B cell (primary cell): ENCODE data around the gene C18orf63. TPM values are rescaled to one million over a fixed set of nuclear protein-coding genes. Genes with fewer than 3 reads are reported as not detected.
A peak's percentile ranks its signal among the peaks of the same experiment; 100 is the strongest.

Experiments
- ATAC-seq: fragments of 200-7000 bp; cut with Tn5 transposase; one replicate; pipeline ENCODE4 v1.10.0; 2021; ENCODE audit warnings: low read depth, mild to moderate bottlenecking, moderate number of reproducible peaks, moderate library complexity
- CTCF ChIA-PET: fragments of 350-600 bp; sonication (Branson Sonifier 250); formaldehyde crosslinking; loops from one replicate; lab custom pipeline; 2021; ENCODE audit warnings: antibody characterized with exemption, inconsistent platforms; lab: Charles Lee
- POLR2A ChIA-PET: fragments of 350-600 bp; sonication (Branson Sonifier 250); formaldehyde crosslinking; loops from one replicate; lab custom pipeline; 2021; ENCODE audit warnings: antibody characterized with exemption; lab: Charles Lee
- DNase-seq: peaks from one replicate; pipeline ENCODE4 v3.0.0; 2013
- H2AFZ ChIP-seq: 2 replicates; pipeline ENCODE4 v1.6.1; 2012; ENCODE audit warnings: mild to moderate bottlenecking, low read depth, low read length; ENCODE audit not compliant: insufficient read depth, poor library complexity, severe bottlenecking
- H3K27ac ChIP-seq, 2 donors: 1 replicate in 1 of 2; 2 replicates in 1 of 2; pipeline ENCODE4 v1.5.1; 2012 to 2013; ENCODE audit warnings: low read length in 2 of 2, mild to moderate bottlenecking in 2 of 2, moderate library complexity in 1 of 2
- H3K27me3 ChIP-seq, 4 experiments: fragments of 200-600 bp in 1 of 4; sonication (generic) in 1 of 4; replicated peaks in 1 of 4; 1 replicate in 2 of 4; 2 replicates in 2 of 4; pipeline versions ENCODE4 v1.6.1 to v1.7.0; 2013 to 2016; ENCODE audit warnings: low read length in 3 of 4, mild to moderate bottlenecking in 2 of 4, mixed read lengths in 1 of 4, moderate library complexity in 1 of 4; ENCODE audit not compliant: insufficient read depth in 4 of 4, control insufficient read depth in 3 of 4; ENCODE audit errors: control extremely low read depth in 1 of 4
- H3K36me3 ChIP-seq, 2 experiments: replicated peaks in 1 of 2; 1 replicate in 1 of 2; 2 replicates in 1 of 2; pipeline versions ENCODE4 v1.6.1 to v1.7.1; 2013; ENCODE audit warnings: low read length in 1 of 2; ENCODE audit not compliant: insufficient read depth in 2 of 2, control insufficient read depth in 1 of 2; ENCODE audit errors: control extremely low read depth in 1 of 2, extremely low read depth in 1 of 2
- H3K4me1 ChIP-seq, 2 donors: fragments of 200-600 bp in 1 of 2; sonication (generic) in 1 of 2; 1 replicate in 1 of 2; 2 replicates in 1 of 2; pipeline versions ENCODE4 v1.5.1 to v1.6.1; 2013 to 2017; ENCODE audit warnings: low read length in 2 of 2; ENCODE audit not compliant: control insufficient read depth in 2 of 2, insufficient read depth in 2 of 2
- H3K4me2 ChIP-seq: replicated peaks from 2 replicates; pipeline ENCODE3; 2012; ENCODE audit warnings: mild to moderate bottlenecking, low read depth, low read length; ENCODE audit not compliant: poor library complexity, severe bottlenecking
- H3K4me3 ChIP-seq, 5 experiments: fragments of 200-600 bp in 1 of 5; sonication (generic) in 1 of 5; 1 replicate in 3 of 5; 2 replicates in 2 of 5; pipeline versions ENCODE4 v1.5.1 to v1.7.0; 2011 to 2016; ENCODE audit warnings: low read length in 4 of 5, mild to moderate bottlenecking in 4 of 5, low read depth in 2 of 5, control low read depth in 1 of 5, moderate library complexity in 1 of 5; ENCODE audit not compliant: insufficient read depth in 1 of 5; ENCODE audit errors: control extremely low read depth in 1 of 5, extremely low read depth in 1 of 5
- H3K79me2 ChIP-seq: fragments of 200-600 bp; sonication (generic); one replicate; pipeline ENCODE4 v1.6.0; 2016; ENCODE audit warnings: low read length; ENCODE audit not compliant: control insufficient read depth, insufficient read depth
- H3K9ac ChIP-seq: fragments of 200-600 bp; sonication (generic); 2 replicates; pipeline ENCODE4 v1.6.1; 2017; ENCODE audit warnings: mild to moderate bottlenecking, low read length, moderate library complexity
- H3K9me3 ChIP-seq, 3 donors: one replicate each; pipeline versions ENCODE4 v1.6.1 to v1.7.1; 2013; ENCODE audit warnings: low read length in 2 of 3; ENCODE audit not compliant: control insufficient read depth in 2 of 3, insufficient read depth in 1 of 3; ENCODE audit errors: control extremely low read depth in 1 of 3
- H4K20me1 ChIP-seq: 2 replicates; pipeline ENCODE4 v1.6.0; 2012; ENCODE audit warnings: mild to moderate bottlenecking, low read length; ENCODE audit not compliant: insufficient read depth, control insufficient read depth, poor library complexity, severe bottlenecking
- H3K27ac Mint-ChIP-seq: one replicate; pipeline ENCODE4 v1.8.0; 2021; ENCODE audit warnings: mixed read lengths
- H3K27me3 Mint-ChIP-seq: one replicate; pipeline ENCODE4 v1.8.0; 2021; ENCODE audit warnings: mixed read lengths
- H3K4me1 Mint-ChIP-seq: one replicate; pipeline ENCODE4 v1.8.0; 2021; ENCODE audit warnings: mixed read lengths
- H3K4me3 Mint-ChIP-seq: one replicate; pipeline ENCODE4 v1.8.0; 2021; ENCODE audit warnings: mixed read lengths
- H3K9me3 Mint-ChIP-seq: one replicate; pipeline ENCODE4 v1.8.0; 2022; ENCODE audit warnings: mixed read lengths; ENCODE audit not compliant: insufficient read depth
- CTCF ChIP-seq: fragments of 200-600 bp; IDR thresholded peaks from one replicate; pipeline ENCODE4 v1.8.0; 2022; ENCODE audit warnings: antibody characterized with exemption, mild to moderate bottlenecking
- EZH2 ChIP-seq: IDR thresholded peaks from 2 replicates; pipeline ENCODE4 v1.6.1; 2012; ENCODE audit warnings: borderline replicate concordance, low read depth, mild to moderate bottlenecking, moderate library complexity, low read length; ENCODE audit not compliant: insufficient read depth, poor library complexity, severe bottlenecking
- WGBS: methylation state at CpG from one replicate; pipeline ENCODE4 v1.1.5; 2013; ENCODE audit warnings: missing lambda C conversion rate; ENCODE audit not compliant: insufficient coverage; 5-methylcytosine and 5-hydroxymethylcytosine counted together
- intact Hi-C: fragments of 100-400 bp; cut with micrococcal nuclease; formaldehyde crosslinking; loops from one replicate; pipeline ENCODE4 v1.10.0; 2022
- polyA plus RNA-seq: library from polyadenylated mRNA; depleted of rRNA; stranded (reverse); fragments of >200 nt; gene quantifications from 2 replicates; pipeline ENCODE4 v1.2.3, GENCODE V29; 2012
- total RNA-seq, 2 donors: library from RNA; stranded (reverse); fragments of 120-200 nt in 1 of 2; gene quantifications; 1 replicate in 1 of 2; 2 replicates in 1 of 2; pipeline versions ENCODE4 v1.2.3 to v1.2.4, GENCODE V29; 2013 to 2022

The C18orf63 gene
- total and polyA plus RNA-seq, 2 donors (not counting 1 experiment from before 2014, with no cell fraction given): not detected

- POLR2A ChIA-PET: no interaction called here
- peaks cover 51% of the 10 kb centered on the region for H3K4me1 Mint-ChIP-seq
- Histone ChIP-seq H3K27me3 (no peaks in the 10 kb centered on the region), H3K36me3 (peaks cover 0 to 3% of the 10 kb centered on the region in 2 experiments), H3K4me3 (no peak overlapping the region), H3K4me1 (peaks cover 5 to 21% of the 10 kb centered on the region in 2 donors), H3K9me3 (no peaks in the 10 kb centered on the region), H3K4me2 (peak overlapping the region; percentile 42), H4K20me1 (peaks cover 57% of the 10 kb centered on the region), H3K79me2 (peaks cover 65% of the 10 kb centered on the region), H3K9ac (no peak overlapping the region), H2AFZ (no peak overlapping the region), H3K27ac (no peak overlapping the region)
- ATAC-seq: no peak
- peak overlapping the region; percentile 23 for H3K4me3 Mint-ChIP-seq
- no peak for TF ChIP-seq CTCF
- TF ChIP-seq EZH2: no peak
- CTCF ChIA-PET: no interaction called here
- H3K27ac Mint-ChIP-seq: peak overlapping the region; percentile 43
- 44% methylated on average over 11 of the region's 12 CpGs for WGBS
- DNase-seq: no peak
- H3K9me3 Mint-ChIP-seq: no peaks in the 10 kb centered on the region
- intact Hi-C loops: loop anchor here (2.0 kb wide), 1 partner anchor 53 kb away; no protein-coding TSS in a partner anchor
- H3K27me3 Mint-ChIP-seq: no peaks in the 10 kb centered on the region
Measured at GRCh38 chr18:74281980-74282754, 33.5 kb upstream of the C18orf63 start.
